ENCODE results near the gene IL36A. TPM values are rescaled to one million over a fixed set of nuclear protein-coding genes. Genes with fewer than 3 reads are reported as not detected.

IL36A gene
- total and polyA plus RNA-seq, 2 donors (not counting 3 experiments of a cell fraction or from before 2014, with no cell fraction given), result not detected

DNA sequence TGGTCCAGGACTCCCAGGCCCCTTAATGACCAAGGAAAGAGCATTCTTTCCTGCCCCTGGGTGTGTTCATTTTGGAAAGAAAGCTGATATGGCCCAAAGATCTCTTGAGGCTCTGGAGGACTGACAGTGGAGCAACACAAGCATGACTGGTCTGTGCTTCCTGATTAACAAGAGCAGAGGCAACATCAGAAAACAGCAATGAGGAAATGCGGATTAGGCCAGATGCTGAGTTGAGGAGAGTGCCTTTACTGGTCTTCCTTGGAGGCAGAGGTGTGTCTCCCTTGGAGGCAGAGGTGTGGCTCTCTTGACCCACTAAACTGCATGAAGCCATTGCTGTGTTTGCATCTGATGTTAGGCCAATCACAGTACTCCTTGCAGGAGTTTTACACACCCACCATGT, 27.5 kb downstream of the IL36A start:
- no TSS peak for BruUV-seq (replicated peaks)
- Histone ChIP-seq H3K4me3 (replicated peaks in 1 of 3; ENCODE audit: insufficient read depth in 1 of 3, low read depth in 1 of 3, low read length in 3 of 3) (no peak overlapping the region), H3K9ac (replicated peaks; ENCODE audit: extremely low read depth, insufficient read depth, low read length) (no peak overlapping the region), H3K27ac (ENCODE audit: insufficient read depth, low read depth, low read length) (no peak overlapping the region), H3K4me1 (ENCODE audit: control insufficient read depth, extremely low read depth, insufficient read depth, low read length) (no peaks in the 10 kb centered on the region), H3K9me1 (replicated peaks; ENCODE audit: control insufficient read depth, extremely low read depth, insufficient read depth, low read length) (no peaks in the 10 kb centered on the region), H3K79me2 (ENCODE audit: control insufficient read depth, insufficient read depth, low read length) (no peaks in the 10 kb centered on the region), H3K9me3 (replicated peaks; ENCODE audit: control insufficient read depth, insufficient read depth, low read length) (no peaks in the 10 kb centered on the region), H3K27me3 (ENCODE audit: control insufficient read depth in 2 of 2, insufficient read depth in 2 of 2, low read length in 2 of 2) (peaks cover 0 to 10% of the 10 kb centered on the region in 2 experiments), H2AFZ (ENCODE audit: low read depth, low read length) (no peak overlapping the region), H4K20me1 (replicated peaks; ENCODE audit: control insufficient read depth, extremely low read depth, insufficient read depth, low read length) (no peaks in the 10 kb centered on the region), H3K36me3 (ENCODE audit: control insufficient read depth in 2 of 2, extremely low read depth in 1 of 2, insufficient read depth in 2 of 2, low read length in 2 of 2) (no peaks in the 10 kb centered on the region), H3K4me2 (ENCODE audit: insufficient read depth, low read length) (no peak overlapping the region)
- intact Hi-C loops (cut with micrococcal nuclease), result no loop called here
- dilution Hi-C loops (cut with MboI; ENCODE audit: extremely low pct_ligation_motif_present, low sequenced_read_pairs), result no loop called here
- TF ChIP-seq EZH2 (IDR thresholded peaks at IDR 0.05; ENCODE audit: borderline replicate concordance, low read depth, low read length, severe bottlenecking) (no peak), GATA2 (IDR thresholded peaks at IDR 0.05; ENCODE audit: insufficient read depth, insufficient read length, low read depth, low read length) (no peak), FOS (IDR thresholded peaks at IDR 0.05; ENCODE audit: borderline replicate concordance, insufficient read depth, low read length) (no peak)
- TF ChIP-seq, protein P1, sequence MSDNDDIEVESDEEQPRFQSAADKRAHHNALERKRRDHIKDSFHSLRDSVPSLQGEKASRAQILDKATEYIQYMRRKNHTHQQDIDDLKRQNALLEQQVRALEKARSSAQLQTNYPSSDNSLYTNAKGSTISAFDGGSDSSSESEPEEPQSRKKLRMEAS (IDR thresholded peaks at IDR 0.05; ENCODE audit: insufficient read depth, insufficient read length), result no peak
- TF ChIP-seq, protein P2, sequence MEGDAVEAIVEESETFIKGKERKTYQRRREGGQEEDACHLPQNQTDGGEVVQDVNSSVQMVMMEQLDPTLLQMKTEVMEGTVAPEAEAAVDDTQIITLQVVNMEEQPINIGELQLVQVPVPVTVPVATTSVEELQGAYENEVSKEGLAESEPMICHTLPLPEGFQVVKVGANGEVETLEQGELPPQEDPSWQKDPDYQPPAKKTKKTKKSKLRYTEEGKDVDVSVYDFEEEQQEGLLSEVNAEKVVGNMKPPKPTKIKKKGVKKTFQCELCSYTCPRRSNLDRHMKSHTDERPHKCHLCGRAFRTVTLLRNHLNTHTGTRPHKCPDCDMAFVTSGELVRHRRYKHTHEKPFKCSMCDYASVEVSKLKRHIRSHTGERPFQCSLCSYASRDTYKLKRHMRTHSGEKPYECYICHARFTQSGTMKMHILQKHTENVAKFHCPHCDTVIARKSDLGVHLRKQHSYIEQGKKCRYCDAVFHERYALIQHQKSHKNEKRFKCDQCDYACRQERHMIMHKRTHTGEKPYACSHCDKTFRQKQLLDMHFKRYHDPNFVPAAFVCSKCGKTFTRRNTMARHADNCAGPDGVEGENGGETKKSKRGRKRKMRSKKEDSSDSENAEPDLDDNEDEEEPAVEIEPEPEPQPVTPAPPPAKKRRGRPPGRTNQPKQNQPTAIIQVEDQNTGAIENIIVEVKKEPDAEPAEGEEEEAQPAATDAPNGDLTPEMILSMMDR (IDR thresholded peaks at IDR 0.05; ENCODE audit: extremely low read depth in 1 of 2, insufficient read depth in 1 of 2, low read depth in 1 of 2, low read length in 2 of 2), result no peak
- FAIRE-seq (no peak), DNase-seq (ENCODE audit: low read depth, low spot score) (no peak)
- POLR2A ChIA-PET, result no interaction called here
- CTCF ChIA-PET, result no interaction called here

DNA sequence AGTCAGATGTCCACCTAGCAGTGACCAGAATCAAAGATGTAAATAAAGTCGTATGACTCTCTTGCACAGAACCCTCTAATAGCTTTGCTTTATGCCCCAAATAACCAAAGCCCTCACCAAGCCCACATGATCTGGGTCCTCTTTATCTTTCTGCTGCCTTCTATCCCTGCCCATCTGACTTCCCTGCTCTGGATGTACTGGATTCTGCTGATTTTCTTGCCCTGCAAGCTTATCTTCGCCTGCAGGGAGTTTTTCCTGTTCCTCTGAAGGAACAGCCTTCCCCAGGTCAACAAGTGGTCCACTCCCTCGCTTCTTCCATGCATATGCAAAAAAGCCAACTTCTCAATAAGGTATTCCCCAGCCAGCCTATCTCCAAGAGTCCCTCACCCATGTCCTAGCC, 28.8 kb downstream of the IL36A start:
- ChIA-PET POLR2A (no interaction called here), CTCF (no interaction called here)
- no peak overlapping the region for H3K27ac ChIP-seq (ENCODE audit: insufficient read depth, low read depth, low read length)
- no peaks in the 10 kb centered on the region for H3K79me2 ChIP-seq (ENCODE audit: control insufficient read depth, insufficient read depth, low read length)
- no peaks in the 10 kb centered on the region for H3K4me1 ChIP-seq (ENCODE audit: control insufficient read depth, extremely low read depth, insufficient read depth, low read length)
- no peak overlapping the region for H3K4me3 ChIP-seq (replicated peaks in 1 of 3; ENCODE audit: insufficient read depth in 1 of 3, low read depth in 1 of 3, low read length in 3 of 3)
- BruUV-seq (replicated peaks), result no TSS peak
- intact Hi-C loops (cut with micrococcal nuclease), result no loop called here
- no peaks in the 10 kb centered on the region for H3K36me3 ChIP-seq (ENCODE audit: control insufficient read depth in 2 of 2, extremely low read depth in 1 of 2, insufficient read depth in 2 of 2, low read length in 2 of 2)
- H3K9me3 ChIP-seq (replicated peaks; ENCODE audit: control insufficient read depth, insufficient read depth, low read length), result no peaks in the 10 kb centered on the region
- no peaks in the 10 kb centered on the region for H3K9me1 ChIP-seq (replicated peaks; ENCODE audit: control insufficient read depth, extremely low read depth, insufficient read depth, low read length)
- no peak overlapping the region for H2AFZ ChIP-seq (ENCODE audit: low read depth, low read length)
- TF ChIP-seq MYC (IDR thresholded peaks at IDR 0.05; ENCODE audit: low read depth, low read length) (no peak), POLR2A (IDR thresholded peaks at IDR 0.05; ENCODE audit: low read depth, low read length) (no peak), EZH2 (IDR thresholded peaks at IDR 0.05; ENCODE audit: borderline replicate concordance, low read depth, low read length, severe bottlenecking) (no peak), GATA2 (IDR thresholded peaks at IDR 0.05; ENCODE audit: insufficient read depth, insufficient read length, low read depth, low read length) (no peak), FOS (IDR thresholded peaks at IDR 0.05; ENCODE audit: borderline replicate concordance, insufficient read depth, low read length) (no peak), JUN (IDR thresholded peaks at IDR 0.05; ENCODE audit: borderline replicate concordance, insufficient read depth, insufficient read length, low read depth) (no peak), POLR2AphosphoS5 (IDR thresholded peaks at IDR 0.05; ENCODE audit: insufficient read depth, low read depth, low read length) (no peak)
- TF ChIP-seq, protein P2 (IDR thresholded peaks at IDR 0.05; ENCODE audit: extremely low read depth in 1 of 2, insufficient read depth in 1 of 2, low read depth in 1 of 2, low read length in 2 of 2), result no peak
- TF ChIP-seq, protein P1 (IDR thresholded peaks at IDR 0.05; ENCODE audit: insufficient read depth, insufficient read length), result no peak
- no peak overlapping the region for H3K9ac ChIP-seq (replicated peaks; ENCODE audit: extremely low read depth, insufficient read depth, low read length)
- H3K4me2 ChIP-seq (ENCODE audit: insufficient read depth, low read length), result no peak overlapping the region
- dilution Hi-C loops (cut with MboI; ENCODE audit: extremely low pct_ligation_motif_present, low sequenced_read_pairs), result no loop called here
- FAIRE-seq (no peak), DNase-seq (ENCODE audit: low read depth, low spot score) (no peak)
- peaks cover 3 to 5% of the 10 kb centered on the region in 2 experiments for H3K27me3 ChIP-seq (ENCODE audit: control insufficient read depth in 2 of 2, insufficient read depth in 2 of 2, low read length in 2 of 2)
- no peaks in the 10 kb centered on the region for H4K20me1 ChIP-seq (replicated peaks; ENCODE audit: control insufficient read depth, extremely low read depth, insufficient read depth, low read length)

All from endothelial cell of umbilical vein (primary cell).